ENCODE data around the gene MYZAP.

DNA sequence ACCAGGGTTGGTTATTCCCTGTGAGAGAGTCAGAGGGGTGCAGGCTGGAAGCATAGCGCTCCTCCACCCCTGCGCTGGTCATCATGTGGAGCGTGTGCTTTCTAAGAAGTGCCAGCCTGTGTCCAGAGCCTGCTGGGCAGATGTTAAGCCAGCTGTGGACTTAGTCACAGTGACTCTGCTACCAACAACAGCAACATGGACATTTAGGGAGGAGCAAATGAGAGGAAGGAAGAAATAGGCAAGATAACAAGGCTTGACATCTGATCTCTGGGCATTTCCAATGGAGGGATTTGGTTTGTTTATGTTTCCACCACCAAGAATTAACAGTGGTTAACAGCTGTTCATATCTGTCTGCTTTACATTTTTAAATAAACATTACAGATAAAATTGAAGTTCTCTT, 36.4 kb upstream of the MYZAP start:
- TF ChIP-seq, protein P1, sequence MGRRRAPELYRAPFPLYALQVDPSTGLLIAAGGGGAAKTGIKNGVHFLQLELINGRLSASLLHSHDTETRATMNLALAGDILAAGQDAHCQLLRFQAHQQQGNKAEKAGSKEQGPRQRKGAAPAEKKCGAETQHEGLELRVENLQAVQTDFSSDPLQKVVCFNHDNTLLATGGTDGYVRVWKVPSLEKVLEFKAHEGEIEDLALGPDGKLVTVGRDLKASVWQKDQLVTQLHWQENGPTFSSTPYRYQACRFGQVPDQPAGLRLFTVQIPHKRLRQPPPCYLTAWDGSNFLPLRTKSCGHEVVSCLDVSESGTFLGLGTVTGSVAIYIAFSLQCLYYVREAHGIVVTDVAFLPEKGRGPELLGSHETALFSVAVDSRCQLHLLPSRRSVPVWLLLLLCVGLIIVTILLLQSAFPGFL (CRISPR knock-in tag; IDR thresholded peaks at IDR 0.05; ENCODE audit: borderline replicate concordance) = no peak
- TF ChIP-seq, protein P2, sequence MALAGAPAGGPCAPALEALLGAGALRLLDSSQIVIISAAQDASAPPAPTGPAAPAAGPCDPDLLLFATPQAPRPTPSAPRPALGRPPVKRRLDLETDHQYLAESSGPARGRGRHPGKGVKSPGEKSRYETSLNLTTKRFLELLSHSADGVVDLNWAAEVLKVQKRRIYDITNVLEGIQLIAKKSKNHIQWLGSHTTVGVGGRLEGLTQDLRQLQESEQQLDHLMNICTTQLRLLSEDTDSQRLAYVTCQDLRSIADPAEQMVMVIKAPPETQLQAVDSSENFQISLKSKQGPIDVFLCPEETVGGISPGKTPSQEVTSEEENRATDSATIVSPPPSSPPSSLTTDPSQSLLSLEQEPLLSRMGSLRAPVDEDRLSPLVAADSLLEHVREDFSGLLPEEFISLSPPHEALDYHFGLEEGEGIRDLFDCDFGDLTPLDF (CRISPR knock-in tag; IDR thresholded peaks at IDR 0.05) = no peak
- TF ChIP-seq, protein P3, sequence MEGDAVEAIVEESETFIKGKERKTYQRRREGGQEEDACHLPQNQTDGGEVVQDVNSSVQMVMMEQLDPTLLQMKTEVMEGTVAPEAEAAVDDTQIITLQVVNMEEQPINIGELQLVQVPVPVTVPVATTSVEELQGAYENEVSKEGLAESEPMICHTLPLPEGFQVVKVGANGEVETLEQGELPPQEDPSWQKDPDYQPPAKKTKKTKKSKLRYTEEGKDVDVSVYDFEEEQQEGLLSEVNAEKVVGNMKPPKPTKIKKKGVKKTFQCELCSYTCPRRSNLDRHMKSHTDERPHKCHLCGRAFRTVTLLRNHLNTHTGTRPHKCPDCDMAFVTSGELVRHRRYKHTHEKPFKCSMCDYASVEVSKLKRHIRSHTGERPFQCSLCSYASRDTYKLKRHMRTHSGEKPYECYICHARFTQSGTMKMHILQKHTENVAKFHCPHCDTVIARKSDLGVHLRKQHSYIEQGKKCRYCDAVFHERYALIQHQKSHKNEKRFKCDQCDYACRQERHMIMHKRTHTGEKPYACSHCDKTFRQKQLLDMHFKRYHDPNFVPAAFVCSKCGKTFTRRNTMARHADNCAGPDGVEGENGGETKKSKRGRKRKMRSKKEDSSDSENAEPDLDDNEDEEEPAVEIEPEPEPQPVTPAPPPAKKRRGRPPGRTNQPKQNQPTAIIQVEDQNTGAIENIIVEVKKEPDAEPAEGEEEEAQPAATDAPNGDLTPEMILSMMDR (IDR thresholded peaks at IDR 0.05) = no peak
- TF ChIP-seq, protein P4, sequence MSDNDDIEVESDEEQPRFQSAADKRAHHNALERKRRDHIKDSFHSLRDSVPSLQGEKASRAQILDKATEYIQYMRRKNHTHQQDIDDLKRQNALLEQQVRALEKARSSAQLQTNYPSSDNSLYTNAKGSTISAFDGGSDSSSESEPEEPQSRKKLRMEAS (CRISPR knock-in tag; IDR thresholded peaks at IDR 0.05) = no peak
- TF ChIP-seq JUN (CRISPR knock-in tag; IDR thresholded peaks at IDR 0.05) = no peak
- TF ChIP-seq, protein P5, sequence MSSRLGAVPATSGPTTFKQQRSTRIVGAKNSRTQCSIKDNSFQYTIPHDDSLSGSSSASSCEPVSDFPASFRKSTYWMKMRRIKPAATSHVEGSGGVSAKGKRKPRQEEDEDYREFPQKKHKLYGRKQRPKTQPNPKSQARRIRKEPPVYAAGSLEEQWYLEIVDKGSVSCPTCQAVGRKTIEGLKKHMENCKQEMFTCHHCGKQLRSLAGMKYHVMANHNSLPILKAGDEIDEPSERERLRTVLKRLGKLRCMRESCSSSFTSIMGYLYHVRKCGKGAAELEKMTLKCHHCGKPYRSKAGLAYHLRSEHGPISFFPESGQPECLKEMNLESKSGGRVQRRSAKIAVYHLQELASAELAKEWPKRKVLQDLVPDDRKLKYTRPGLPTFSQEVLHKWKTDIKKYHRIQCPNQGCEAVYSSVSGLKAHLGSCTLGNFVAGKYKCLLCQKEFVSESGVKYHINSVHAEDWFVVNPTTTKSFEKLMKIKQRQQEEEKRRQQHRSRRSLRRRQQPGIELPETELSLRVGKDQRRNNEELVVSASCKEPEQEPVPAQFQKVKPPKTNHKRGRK (CRISPR knock-in tag; IDR thresholded peaks at IDR 0.05; ENCODE audit: borderline replicate concordance) = no peak
